GM21576 (cell line): ENCODE data around the gene ISLR.

Source experiments
- ATAC-seq: cut with Tn5 transposase; IDR thresholded peaks from one replicate; pipeline ENCODE4 v1.9.1; 2021; ENCODE audit warnings: mild to moderate bottlenecking, moderate library complexity; ENCODE audit not compliant: unreplicated experiment

Gene ISLR

GRCh38 chr15:74170875-74171578, 2.5 kb upstream of the ISLR start:
- ATAC-seq, result no peak

GRCh38 chr15:74171965-74172541, 1.5 kb upstream of the ISLR start:
- no peak for ATAC-seq

- ATAC-seq, result no peak
These were observed 670 bp upstream of the ISLR start for GRCh38 chr15:74172701-74173379.

- no peak for ATAC-seq
These were observed 878 bp downstream of the ISLR start for GRCh38 chr15:74174219-74174957.

- no peak for ATAC-seq
These were observed 1.4 kb downstream of the ISLR start for GRCh38 chr15:74174958-74175253.

GRCh38 chr15:74175271-74176191, 2.0 kb downstream of the ISLR start:
- no peak for ATAC-seq

- ATAC-seq, result no peak
These were observed 3.0 kb downstream of the ISLR start for GRCh38 chr15:74176262-74177214.

- ATAC-seq, result no peak
These were observed 5.0 kb downstream of the ISLR start for GRCh38 chr15:74178326-74179100.

GRCh38 chr15:74179101-74179841, 5.8 kb downstream of the ISLR start:
- no peak for ATAC-seq

GRCh38 chr15:74179983-74180880, 6.7 kb downstream of the ISLR start:
- ATAC-seq, result no peak

GRCh38 chr15:74180881-74181602, 7.5 kb downstream of the ISLR start:
- no peak for ATAC-seq

- ATAC-seq, result no peak
These were observed 8.6 kb downstream of the ISLR start for GRCh38 chr15:74182131-74182530.

GRCh38 chr15:74184582-74185091, 11.1 kb downstream of the ISLR start:
- ATAC-seq, result no peak

GRCh38 chr15:74185710-74186348, 12.3 kb downstream of the ISLR start:
- no peak for ATAC-seq

- ATAC-seq, result no peak
These were observed 14.7 kb downstream of the ISLR start for GRCh38 chr15:74188216-74188615.

- ATAC-seq, result no peak
These were observed 18.3 kb downstream of the ISLR start for GRCh38 chr15:74191798-74192197.
